ENCODE data around the gene SLC30A9. TPM values are rescaled to one million over a fixed set of nuclear protein-coding genes. Genes with fewer than 3 reads are reported as not detected.

SLC30A9 gene
- total RNA-seq, 1 donor from 2014 or later: 50.3 TPM

- DNase-seq (ENCODE audit: extremely low spot score in 2 of 2): no peak
- Histone ChIP-seq H3K9me3 (no peaks in the 10 kb centered on the region), H3K27ac (no peak overlapping the region), H3K4me3 (no peak overlapping the region), H3K4me1 (no peaks in the 10 kb centered on the region), H3K27me3 (no peaks in the 10 kb centered on the region), H3K36me3 (no peaks in the 10 kb centered on the region)
- no peak for TF ChIP-seq CTCF (IDR thresholded peaks at IDR 0.05)
- no peak for TF ChIP-seq POLR2AphosphoS5 (IDR thresholded peaks at IDR 0.05; ENCODE audit: insufficient read depth in 1 of 2, low read depth in 1 of 2)
- no peak for TF ChIP-seq POLR2A (IDR thresholded peaks at IDR 0.05)
- intact Hi-C loops (cut with DNase I): no loop called here
These were observed 93.5 kb downstream of the SLC30A9 start for GRCh38 chr4:42083816-42084215.

GRCh38 chr4:42088386-42088785 lies 98.1 kb downstream of the SLC30A9 start:
- H3K9me3 ChIP-seq: no peaks in the 10 kb centered on the region
- TF ChIP-seq POLR2AphosphoS5 (IDR thresholded peaks at IDR 0.05; ENCODE audit: insufficient read depth in 1 of 2, low read depth in 1 of 2): no peak
- TF ChIP-seq POLR2A (IDR thresholded peaks at IDR 0.05): no peak
- TF ChIP-seq CTCF (IDR thresholded peaks at IDR 0.05): no peak

GRCh38 chr4:42101446-42101975 lies 111.2 kb downstream of the SLC30A9 start:
- intact Hi-C loops (cut with DNase I): no loop called here
- H3K9me3 ChIP-seq: no peaks in the 10 kb centered on the region

More at GRCh38 chr4:42088386-42088785, 98.1 kb downstream of the SLC30A9 start:
- H3K4me1 ChIP-seq: no peaks in the 10 kb centered on the region
- no peaks in the 10 kb centered on the region for H3K27me3 ChIP-seq
- no peak overlapping the region for H3K27ac ChIP-seq
- no peak overlapping the region for H3K4me3 ChIP-seq
- intact Hi-C loops (cut with DNase I): no loop called here
- no peak for DNase-seq (ENCODE audit: extremely low spot score in 2 of 2)
- no peaks in the 10 kb centered on the region for H3K36me3 ChIP-seq

GRCh38 chr4:42104521-42104920 lies 114.2 kb downstream of the SLC30A9 start:
- Histone ChIP-seq H3K27ac (no peak overlapping the region), H3K4me3 (no peak overlapping the region), H3K36me3 (no peaks in the 10 kb centered on the region), H3K9me3 (no peaks in the 10 kb centered on the region), H3K27me3 (no peaks in the 10 kb centered on the region), H3K4me1 (no peaks in the 10 kb centered on the region)
- intact Hi-C loops (cut with DNase I): no loop called here
- no peak for DNase-seq (ENCODE audit: extremely low spot score in 2 of 2)
- TF ChIP-seq POLR2AphosphoS5 (IDR thresholded peaks at IDR 0.05; ENCODE audit: insufficient read depth in 1 of 2, low read depth in 1 of 2) (no peak), CTCF (IDR thresholded peaks at IDR 0.05) (no peak), POLR2A (IDR thresholded peaks at IDR 0.05) (no peak)

More at GRCh38 chr4:42101446-42101975, 111.2 kb downstream of the SLC30A9 start:
- TF ChIP-seq POLR2AphosphoS5 (IDR thresholded peaks at IDR 0.05; ENCODE audit: insufficient read depth in 1 of 2, low read depth in 1 of 2): no peak
- H3K36me3 ChIP-seq: no peaks in the 10 kb centered on the region
- H3K4me3 ChIP-seq: no peak overlapping the region
- H3K27ac ChIP-seq: no peak overlapping the region
- DNase-seq (ENCODE audit: extremely low spot score in 2 of 2): no peak
- no peaks in the 10 kb centered on the region for H3K4me1 ChIP-seq
- no peaks in the 10 kb centered on the region for H3K27me3 ChIP-seq

- no peaks in the 10 kb centered on the region for H3K27me3 ChIP-seq
- no peak overlapping the region for H3K27ac ChIP-seq
- H3K36me3 ChIP-seq: no peaks in the 10 kb centered on the region
- DNase-seq (ENCODE audit: extremely low spot score in 2 of 2): no peak
- intact Hi-C loops (cut with DNase I): no loop called here
- no peaks in the 10 kb centered on the region for H3K4me1 ChIP-seq
- H3K4me3 ChIP-seq: no peak overlapping the region
- TF ChIP-seq POLR2A (IDR thresholded peaks at IDR 0.05): no peak
- TF ChIP-seq CTCF (IDR thresholded peaks at IDR 0.05): no peak
- no peak for TF ChIP-seq POLR2AphosphoS5 (IDR thresholded peaks at IDR 0.05; ENCODE audit: insufficient read depth in 1 of 2, low read depth in 1 of 2)
- H3K9me3 ChIP-seq: no peaks in the 10 kb centered on the region
These were observed 122.5 kb downstream of the SLC30A9 start for GRCh38 chr4:42112846-42113245.
